Fibroblast of villous mesenchyme (primary cell): ENCODE data around the gene POFUT2. TPM values are rescaled to one million over a fixed set of nuclear protein-coding genes. Genes with fewer than 3 reads are reported as not detected.

ENCODE experiments used
- DNase-seq: peaks from one replicate; pipeline ENCODE4 v3.0.0-alpha.2; 2010; ENCODE audit warnings: low read depth
- H3K4me3 ChIP-seq: 2 replicates; pipeline ENCODE4 v1.5.1; 2011; ENCODE audit warnings: low read depth, mild to moderate bottlenecking, low read length
- CTCF ChIP-seq: IDR thresholded peaks from 2 replicates; pipeline ENCODE4 v1.5.1; 2012; ENCODE audit warnings: low read depth, mild to moderate bottlenecking, low read length; ENCODE audit not compliant: insufficient read depth
- total RNA-seq: library from RNA; depleted of rRNA; stranded (reverse); fragments of >200 nt; gene quantifications from 2 replicates; pipeline ENCODE4 v1.2.3, GENCODE V29; 2012

Gene POFUT2
- total RNA-seq, 1 donor: 60.0 TPM

GRCh38 chr21:45285266-45285931 lies 2.3 kb downstream of the POFUT2 start:
- TF ChIP-seq CTCF: no peak
- DNase-seq: no peak
- H3K4me3 ChIP-seq: no peak overlapping the region

- no peak for TF ChIP-seq CTCF
- DNase-seq: no peak
- H3K4me3 ChIP-seq: no peak overlapping the region
These were observed 3.3 kb downstream of the POFUT2 start for GRCh38 chr21:45284456-45284741.

GRCh38 chr21:45283611-45284455 lies 3.9 kb downstream of the POFUT2 start:
- TF ChIP-seq CTCF: no peak
- DNase-seq: no peak
- H3K4me3 ChIP-seq: no peak overlapping the region

- no peak for TF ChIP-seq CTCF
- H3K4me3 ChIP-seq: no peak overlapping the region
- no peak for DNase-seq
These were observed 4.6 kb downstream of the POFUT2 start for GRCh38 chr21:45283035-45283610.

- H3K4me3 ChIP-seq: no peak overlapping the region
- DNase-seq: no peak
- TF ChIP-seq CTCF: no peak
These were observed 5.2 kb downstream of the POFUT2 start for GRCh38 chr21:45282283-45283034.

- TF ChIP-seq CTCF: no peak
- DNase-seq: no peak
These were observed 6.0 kb downstream of the POFUT2 start for GRCh38 chr21:45281411-45282282.

More at GRCh38 chr21:45281411-45282282, 6.0 kb downstream of the POFUT2 start:
- H3K4me3 ChIP-seq: no peak overlapping the region
